GM21360 (cell line): ENCODE measurements around the gene ERC2.

Experiments used
- ATAC-seq: cut with Tn5 transposase; IDR thresholded peaks from one replicate; pipeline ENCODE4 v1.9.1; 2021; ENCODE audit warnings: mild to moderate bottlenecking, moderate library complexity; ENCODE audit not compliant: unreplicated experiment

Gene ERC2

DNA sequence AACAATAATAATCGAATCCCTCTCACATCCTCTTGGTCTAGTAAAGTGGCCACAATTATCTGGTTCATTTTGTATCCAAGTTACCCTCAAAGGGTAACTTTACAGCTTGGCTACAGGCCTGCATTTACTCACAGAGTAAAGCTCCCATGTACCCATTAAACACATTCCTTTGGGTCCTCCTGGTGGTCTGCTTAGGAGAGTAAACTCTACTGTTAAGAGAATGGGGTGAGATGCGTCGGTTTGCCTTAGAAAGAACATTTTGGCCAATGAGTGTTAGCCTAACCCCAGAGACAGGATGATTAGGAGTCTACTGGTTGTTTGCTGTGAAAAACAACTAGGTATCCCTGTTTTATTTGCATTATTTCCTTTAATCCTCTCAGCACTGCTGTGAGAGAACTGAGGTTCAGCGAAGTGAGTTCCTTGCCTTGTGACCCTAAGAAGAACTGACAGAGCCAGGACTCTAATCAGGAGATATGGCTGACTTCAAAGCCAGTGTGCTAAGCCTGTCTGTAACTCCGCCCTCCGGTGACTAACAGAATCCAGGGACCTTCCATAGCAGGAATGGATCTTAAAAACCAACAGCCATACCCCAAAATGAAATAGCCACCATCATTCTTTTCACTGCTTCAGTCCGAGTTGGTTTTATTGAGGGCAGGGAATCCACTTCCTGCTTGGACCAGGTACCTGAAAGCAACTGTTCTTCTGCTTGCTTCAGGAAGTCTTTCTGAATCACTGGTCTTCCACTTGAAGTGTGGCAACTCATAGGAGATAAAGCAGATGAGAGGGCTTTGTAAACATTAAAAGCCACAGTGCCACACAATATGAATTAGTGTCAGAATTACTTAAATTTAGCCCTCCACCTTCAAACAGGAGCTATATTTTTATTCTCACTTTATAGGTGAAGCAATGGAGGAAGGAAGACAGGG, 663.8 kb downstream of the ERC2 start:
- ATAC-seq: no peak

- no peak for ATAC-seq
Measured at GRCh38 chr3:55802816-55803215, 665.5 kb downstream of the ERC2 start.

DNA sequence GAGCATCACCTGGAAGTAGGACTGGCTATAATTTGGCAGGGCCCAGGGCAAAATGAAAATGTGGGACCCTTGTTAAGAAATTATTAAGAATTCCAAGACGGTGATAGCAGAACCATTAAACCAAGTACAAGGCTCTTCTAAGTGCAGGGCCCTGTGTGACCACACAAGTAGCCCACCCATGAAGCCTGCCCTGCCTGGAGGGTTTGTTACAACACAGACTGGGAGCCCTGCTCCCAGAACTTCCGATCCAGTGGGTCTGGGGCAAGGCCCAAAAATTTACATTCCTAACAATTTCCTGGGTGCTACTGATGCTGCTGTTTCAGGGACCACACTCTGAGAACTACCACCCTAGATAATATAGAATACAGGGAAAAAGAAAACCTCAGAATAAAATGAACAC, 666.6 kb downstream of the ERC2 start:
- ATAC-seq: no peak

DNA sequence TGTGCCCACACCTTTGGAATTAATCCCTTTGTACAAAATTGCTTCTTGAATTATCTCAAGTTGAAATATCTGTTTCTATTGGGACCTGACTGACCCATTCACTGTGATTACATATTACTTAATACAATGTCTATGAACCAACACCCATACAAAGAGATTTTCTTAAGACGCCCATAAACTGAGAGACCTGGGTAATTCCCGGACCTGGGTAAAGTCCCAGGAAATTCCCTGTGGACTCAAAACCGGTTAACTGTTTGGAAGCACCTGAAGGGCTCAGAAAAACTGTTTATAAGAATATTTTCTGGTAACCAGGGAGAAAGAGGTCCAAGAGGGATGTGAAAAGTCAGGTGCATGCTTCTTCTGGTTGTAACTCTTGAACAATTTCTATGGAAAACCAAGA, 667.2 kb downstream of the ERC2 start:
- no peak for ATAC-seq

DNA sequence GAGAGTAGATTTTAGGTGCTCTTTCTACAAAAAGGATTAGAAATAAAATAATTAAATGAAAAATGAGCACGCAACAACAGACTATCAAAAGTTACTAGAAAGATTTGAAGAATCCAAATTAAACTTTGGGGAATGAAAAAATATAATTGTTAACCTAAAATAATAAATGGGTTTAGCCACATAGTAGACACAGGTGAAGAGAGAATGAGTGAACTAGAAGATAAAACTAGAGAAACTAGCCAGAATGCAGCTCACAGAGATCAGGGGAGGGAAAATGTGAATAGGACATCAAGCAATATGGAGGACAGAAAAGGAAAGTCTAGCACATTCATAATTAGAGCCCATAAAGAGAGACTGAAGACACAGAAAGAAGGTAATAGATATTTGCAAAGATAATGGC, 670.5 kb downstream of the ERC2 start:
- ATAC-seq: no peak

DNA sequence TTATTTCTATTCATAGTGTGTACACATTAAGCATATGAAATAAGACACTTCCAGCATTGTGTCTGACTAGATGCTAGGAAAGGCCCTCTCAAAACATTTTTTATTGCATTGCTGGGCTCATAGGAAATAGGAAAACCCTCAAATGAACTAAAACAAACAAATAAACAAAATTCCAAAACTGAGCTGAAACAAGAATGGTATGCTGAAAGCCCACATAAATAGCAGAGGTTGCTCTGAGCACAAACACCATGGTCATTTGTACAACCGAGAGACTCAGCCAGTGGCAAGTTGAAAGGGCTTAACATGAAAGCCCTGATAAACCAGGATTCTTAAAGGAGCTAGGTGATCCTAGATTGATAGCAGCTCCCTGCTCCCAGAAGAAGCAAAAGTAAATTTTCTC, 671.2 kb downstream of the ERC2 start:
- no peak for ATAC-seq

- no peak for ATAC-seq
Measured at GRCh38 chr3:55796533-55796932, 671.7 kb downstream of the ERC2 start.

DNA sequence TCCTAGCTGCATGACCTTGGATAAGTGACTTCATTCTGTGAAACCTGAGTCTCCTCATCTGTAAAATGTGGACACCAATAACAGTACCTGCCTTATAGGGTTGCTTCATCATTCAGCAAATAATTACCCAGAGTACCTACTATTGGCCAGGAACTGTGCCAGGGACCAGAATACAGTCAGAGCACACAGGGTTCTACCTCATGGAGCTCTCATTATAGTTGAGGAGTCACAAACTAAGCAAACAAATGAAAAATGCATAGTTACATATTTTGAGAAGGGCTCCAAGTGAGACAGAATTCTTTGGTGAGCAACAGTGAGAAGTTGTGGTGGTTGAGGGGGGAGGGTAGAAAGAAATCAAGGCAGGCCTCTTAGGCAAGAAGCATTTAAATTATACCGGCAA, 672.5 kb downstream of the ERC2 start:
- ATAC-seq: no peak

- ATAC-seq: no peak
Measured at GRCh38 chr3:55795296-55795695, 673.0 kb downstream of the ERC2 start.

GRCh38 chr3:55792742-55793141, 675.5 kb downstream of the ERC2 start:
- ATAC-seq: no peak

DNA sequence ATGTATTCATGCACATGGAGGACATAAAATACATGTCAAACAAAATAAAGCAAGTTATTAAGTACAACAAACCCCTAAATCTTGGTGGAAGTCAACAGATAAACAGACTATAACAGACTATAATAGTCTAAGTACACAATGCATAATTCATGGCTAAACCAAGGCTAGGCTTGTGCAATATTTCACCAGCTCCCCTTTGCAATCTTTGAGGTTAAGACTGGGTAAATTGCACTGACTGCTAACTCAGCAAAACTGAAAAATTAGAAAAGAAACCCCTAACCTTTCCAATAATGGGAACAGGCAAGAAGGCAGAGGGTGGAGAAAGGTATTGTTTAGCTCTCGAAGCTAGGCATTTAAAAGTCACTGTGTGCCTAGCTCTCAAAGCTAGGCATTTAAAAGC, 676.3 kb downstream of the ERC2 start:
- ATAC-seq: no peak

DNA sequence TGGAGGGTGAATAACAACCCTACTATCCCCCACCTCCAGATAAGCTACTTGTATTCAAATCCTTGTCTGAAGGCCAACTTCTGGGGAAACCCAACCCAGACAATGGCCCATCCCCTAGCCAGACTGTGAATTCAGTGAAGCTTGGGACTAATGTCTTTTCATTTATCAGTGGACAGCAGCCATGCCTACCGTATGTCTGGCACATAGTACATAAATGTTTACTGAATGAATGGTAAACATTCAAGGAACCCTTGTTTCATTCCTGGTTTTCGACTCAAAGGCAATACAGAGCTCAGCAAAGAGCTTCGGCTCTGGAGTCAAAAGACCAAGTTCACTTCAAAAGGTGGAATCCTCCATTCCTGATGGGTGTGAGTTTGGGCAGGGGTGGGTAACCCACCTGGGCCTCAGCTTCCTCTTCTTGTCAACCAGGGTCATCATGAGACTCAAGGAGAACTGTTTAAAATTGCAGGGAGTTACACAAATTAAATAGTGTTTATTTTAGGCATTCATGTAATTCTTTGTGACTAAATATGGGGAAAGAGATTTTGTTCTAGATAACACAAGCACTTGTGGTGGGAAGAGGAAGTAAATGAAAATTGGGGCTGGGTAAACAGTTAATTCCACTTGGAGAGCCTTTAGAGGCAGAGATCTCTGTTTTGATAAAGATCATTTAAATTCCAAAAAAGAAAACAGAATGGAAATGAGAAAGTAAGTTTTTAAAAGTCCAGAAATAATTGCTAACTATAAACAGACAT, 677.5 kb downstream of the ERC2 start:
- ATAC-seq: no peak

DNA sequence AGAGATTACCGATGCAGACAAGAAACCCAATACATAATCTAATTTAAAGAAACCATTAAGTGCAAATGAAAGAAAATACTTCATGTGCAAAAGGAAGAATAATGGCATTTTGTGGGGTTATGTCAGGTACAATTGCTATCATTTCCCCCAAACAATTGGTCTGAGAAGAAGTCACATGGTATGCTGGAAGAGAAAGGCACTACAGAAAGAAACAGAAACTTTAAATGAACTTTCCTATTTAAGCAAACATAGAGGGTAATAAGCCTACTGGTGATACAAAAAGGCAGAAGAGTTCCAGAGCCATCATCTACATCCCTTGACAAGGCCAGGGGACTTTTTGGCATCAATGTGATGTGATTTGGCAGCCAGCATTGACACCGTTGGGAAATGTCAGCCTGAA, 678.8 kb downstream of the ERC2 start:
- ATAC-seq: no peak

DNA sequence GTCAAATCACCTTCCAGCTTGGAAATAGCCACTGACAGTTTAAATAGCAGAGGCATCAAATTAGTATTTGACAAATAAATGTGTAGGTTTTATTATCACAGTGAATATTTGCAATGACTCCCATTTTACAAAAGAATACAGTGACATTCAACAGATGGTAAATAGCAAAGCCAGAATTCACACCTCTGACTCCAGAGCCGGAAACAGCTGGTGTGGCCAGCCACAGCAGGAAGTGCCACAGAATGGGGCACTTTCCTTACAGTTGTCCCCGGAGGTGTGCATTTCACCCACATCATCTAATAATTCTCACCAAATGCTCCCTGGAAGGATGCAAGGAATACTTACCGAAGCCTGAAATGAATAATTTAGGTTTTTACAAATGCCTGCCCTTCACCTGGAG, 685.5 kb downstream of the ERC2 start:
- no peak for ATAC-seq

GRCh38 chr3:55782351-55782750, 685.9 kb downstream of the ERC2 start:
- no peak for ATAC-seq

GRCh38 chr3:55780913-55781312, 687.4 kb downstream of the ERC2 start:
- ATAC-seq: no peak

DNA sequence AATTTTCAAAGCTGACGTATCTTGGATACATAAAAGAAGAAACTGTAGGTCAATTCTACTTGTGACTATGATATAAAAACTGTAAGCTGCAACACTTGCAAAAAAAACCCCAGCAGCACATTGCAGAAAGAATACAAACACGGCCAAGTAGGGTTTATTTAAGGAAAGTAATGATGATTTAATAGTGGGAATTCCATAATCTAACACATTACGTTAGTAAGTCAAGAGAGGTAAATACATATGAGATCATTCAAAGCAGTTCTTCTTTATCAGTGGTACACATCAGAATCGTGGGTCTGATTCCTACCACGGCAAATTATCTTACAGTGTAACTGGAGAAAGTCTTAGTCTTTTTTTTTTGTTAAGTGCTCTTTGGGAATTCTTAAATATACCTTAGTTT, 688.7 kb downstream of the ERC2 start:
- ATAC-seq: no peak

GRCh38 chr3:55775366-55776154, 692.7 kb downstream of the ERC2 start:
- ATAC-seq: no peak

DNA sequence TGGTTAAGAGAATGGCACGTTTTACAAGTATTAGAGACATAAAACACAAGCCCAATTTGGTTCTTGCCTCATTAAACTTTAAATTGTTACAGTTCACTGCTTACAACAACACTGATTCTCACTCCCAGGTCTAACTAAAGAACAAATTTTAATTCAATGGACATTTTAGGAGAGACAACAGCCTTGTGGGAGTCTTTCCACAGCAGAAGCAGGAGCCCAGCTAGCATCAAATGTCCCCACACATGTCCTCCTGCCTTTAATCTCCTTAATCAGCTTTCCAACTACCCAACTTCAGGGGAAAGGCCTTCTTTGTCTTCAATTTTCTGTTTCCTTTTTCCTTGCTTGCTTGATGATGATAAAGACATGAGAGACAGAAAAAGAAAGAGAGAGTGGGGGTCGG, 693.4 kb downstream of the ERC2 start:
- ATAC-seq: no peak

DNA sequence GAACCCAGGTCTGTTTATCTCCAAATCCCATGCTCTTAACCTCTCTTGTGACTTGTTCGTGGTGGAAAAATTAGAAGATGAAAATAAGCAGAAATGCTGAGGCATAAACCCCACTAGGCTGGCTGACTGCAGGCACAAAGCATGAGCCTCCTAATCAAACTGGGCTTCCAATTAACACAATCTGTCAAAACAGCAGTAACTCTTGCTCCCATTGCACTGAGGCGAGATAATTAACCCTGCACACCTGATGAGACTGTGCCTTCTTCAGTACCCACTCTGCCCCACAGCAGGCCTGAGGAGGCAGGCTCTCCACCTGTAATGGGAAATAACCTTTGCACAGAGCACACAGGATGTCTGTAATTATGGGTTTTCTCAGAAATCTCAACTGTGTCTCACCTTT, 696.8 kb downstream of the ERC2 start:
- ATAC-seq: no peak

DNA sequence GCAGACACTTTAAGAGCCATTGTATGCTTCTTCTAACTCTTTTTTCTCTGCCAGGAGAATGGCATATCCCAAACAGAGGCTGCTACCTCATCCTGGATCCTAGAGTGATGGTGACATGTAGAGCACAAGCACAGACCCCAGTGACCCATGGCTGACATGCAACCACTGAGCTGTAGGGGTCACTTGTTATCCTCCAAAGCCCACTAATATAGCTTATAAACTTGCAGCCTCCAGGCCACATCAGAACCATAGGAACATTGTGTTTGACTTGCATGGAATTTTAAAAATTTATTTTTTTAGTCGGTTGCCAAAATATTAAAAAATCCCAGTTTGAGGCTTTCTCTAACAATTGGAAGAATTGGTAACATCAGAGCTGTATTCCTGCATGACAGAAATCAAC, 698.2 kb downstream of the ERC2 start:
- ATAC-seq: no peak
